ENCODE measurements around the gene KLK1. TPM values are rescaled to one million over a fixed set of nuclear protein-coding genes. Genes with fewer than 3 reads are reported as not detected.

KLK1 gene
- total RNA-seq = 1.1 TPM
- long read RNA-seq = 0 reads

DNA sequence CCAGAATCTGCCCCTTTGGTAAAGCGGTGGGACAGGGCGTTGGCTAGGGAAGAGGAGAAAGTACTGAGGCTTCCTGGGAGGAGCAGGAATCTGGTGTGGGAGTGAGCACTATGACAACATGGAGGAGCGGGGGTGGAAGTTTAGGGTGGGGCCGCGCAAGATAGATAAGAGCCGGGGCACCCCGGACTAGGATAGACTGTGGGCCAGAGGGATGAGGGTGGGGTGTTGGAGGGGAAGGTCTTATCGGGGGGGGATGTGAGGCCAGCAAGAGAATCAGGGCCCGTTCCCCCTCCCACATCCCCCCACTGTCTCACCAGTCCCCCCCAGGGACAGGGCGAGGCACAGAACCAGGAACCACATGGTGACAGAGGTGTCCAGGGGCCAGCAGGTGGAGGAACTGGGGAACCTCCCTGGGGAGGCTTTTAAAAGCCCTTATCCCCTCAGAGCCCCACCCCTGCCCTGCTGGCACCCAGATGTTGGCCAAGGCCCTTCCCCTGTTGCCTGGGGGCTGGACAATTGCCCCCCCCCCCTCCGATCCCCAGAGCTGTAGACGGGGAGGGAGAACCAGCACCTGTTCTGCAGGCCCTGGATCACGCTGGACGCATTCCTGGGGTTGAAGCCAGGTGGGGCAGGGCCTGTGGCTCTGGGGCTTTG, at the start of gene KLK1:
Gene KLK1 (minus strand): TSS at position 399 of the 654 bp plus-strand sequence. CDS start 39 bp downstream, at position 360.
- DNase-seq (ENCODE audit: low spot score) = no peak

DNA sequence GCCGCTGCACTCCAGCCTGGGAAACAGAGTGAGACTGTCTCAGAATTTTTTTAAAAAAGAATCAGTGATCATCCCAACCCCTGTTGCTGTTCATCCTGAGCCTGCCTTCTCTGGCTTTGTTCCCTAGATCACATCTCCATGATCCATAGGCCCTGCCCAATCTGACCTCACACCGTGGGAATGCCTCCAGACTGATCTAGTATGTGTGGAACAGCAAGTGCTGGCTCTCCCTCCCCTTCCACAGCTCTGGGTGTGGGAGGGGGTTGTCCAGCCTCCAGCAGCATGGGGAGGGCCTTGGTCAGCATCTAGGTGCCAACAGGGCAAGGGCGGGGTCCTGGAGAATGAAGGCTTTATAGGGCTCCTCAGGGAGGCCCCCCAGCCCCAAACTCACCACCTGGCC, 49.5 kb upstream of the KLK1 start, which contains the start of gene KLK2:
Gene KLK2 (plus strand): TSS at position 384 of the 400 bp plus-strand sequence. CDS start 35 bp downstream, outside the sequence.
- no peak for DNase-seq (ENCODE audit: low spot score)

DNA sequence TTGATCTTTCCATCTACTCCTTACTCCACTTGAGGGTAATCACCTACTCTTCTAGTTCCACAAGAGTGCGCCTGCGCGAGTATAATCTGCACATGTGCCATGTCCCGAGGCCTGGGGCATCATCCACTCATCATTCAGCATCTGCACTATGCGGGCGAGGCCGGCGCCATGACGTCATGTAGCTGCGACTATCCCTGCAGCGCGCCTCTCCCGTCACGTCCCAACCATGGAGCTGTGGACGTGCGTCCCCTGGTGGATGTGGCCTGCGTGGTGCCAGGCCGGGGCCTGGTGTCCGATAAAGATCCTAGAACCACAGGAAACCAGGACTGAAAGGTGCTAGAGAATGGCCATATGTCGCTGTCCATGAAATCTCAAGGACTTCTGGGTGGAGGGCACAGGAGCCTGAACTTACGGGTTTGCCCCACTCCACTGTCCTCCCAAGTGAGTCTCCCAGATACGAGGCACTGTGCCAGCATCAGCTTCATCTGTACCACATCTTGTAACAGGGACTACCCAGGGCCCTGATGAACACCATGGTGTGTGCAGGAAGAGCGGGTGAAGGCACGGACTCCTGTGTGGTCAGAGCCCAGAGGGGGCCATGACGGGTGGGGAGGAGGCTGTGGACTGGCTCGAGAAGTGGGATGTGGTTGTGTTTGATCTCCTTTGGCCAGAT, 47.0 kb upstream of the KLK1 start:
- DNase-seq (ENCODE audit: low spot score) = no peak

DNA sequence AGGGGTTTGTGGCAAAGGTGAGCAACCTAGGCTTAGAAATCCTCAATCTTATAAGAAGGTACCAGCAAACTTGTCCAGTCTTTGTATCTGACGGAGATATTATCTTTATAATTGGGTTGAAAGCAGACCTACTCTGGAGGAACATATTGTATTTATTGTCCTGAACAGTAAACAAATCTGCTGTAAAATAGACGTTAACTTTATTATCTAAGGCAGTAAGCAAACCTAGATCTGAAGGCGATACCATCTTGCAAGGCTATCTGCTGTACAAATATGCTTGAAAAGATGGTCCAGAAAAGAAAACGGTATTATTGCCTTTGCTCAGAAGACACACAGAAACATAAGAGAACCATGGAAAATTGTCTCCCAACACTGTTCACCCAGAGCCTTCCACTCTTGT, 45.9 kb upstream of the KLK1 start:
- DNase-seq (ENCODE audit: low spot score) = no peak

DNA sequence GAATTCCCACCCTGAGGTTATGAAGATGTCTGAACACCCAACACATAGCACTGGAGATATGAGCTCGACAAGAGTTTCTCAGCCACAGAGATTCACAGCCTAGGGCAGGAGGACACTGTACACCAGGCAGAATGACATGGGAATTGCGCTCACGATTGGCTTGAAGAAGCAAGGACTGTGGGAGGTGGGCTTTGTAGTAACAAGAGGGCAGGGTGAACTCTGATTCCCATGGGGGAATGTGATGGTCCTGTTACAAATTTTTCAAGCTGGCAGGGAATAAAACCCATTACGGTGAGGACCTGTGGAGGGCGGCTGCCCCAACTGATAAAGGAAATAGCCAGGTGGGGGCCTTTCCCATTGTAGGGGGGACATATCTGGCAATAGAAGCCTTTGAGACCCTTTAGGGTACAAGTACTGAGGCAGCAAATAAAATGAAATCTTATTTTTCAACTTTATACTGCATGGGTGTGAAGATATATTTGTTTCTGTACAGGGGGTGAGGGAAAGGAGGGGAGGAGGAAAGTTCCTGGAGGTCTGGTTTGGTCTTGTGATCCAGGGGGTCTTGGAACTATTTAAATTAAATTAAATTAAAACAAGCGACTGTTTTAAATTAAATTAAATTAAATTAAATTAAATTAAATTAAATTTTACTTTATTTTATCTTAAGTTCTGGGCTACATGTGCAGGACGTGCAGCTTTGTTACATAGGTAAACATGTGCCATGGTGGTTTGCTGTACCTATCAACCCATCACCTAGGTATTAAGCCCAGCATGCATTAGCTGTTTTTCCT, 38.1 kb upstream of the KLK1 start:
- DNase-seq (ENCODE audit: low spot score) = no peak

DNA sequence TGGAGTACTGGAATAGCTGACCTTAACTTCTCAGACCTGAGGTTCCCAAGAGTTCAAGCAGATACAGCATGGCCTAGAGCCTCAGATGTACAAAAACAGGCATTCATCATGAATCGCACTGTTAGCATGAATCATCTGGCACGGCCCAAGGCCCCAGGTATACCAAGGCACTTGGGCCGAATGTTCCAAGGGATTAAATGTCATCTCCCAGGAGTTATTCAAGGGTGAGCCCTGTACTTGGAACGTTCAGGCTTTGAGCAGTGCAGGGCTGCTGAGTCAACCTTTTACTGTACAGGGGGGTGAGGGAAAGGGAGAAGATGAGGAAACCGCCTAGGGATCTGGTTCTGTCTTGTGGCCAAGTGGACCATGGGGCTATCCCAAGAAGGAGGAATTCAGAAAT, 37.4 kb upstream of the KLK1 start:
- no peak for DNase-seq (ENCODE audit: low spot score)

DNA sequence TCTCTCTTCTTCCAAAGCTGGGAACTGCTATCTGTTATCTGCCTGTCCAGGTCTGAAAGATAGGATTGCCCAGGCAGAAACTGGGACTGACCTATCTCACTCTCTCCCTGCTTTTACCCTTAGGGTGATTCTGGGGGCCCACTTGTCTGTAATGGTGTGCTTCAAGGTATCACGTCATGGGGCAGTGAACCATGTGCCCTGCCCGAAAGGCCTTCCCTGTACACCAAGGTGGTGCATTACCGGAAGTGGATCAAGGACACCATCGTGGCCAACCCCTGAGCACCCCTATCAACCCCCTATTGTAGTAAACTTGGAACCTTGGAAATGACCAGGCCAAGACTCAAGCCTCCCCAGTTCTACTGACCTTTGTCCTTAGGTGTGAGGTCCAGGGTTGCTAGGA, 36.3 kb upstream of the KLK1 start:
- DNase-seq (ENCODE audit: low spot score) = peak; percentile 81

DNA sequence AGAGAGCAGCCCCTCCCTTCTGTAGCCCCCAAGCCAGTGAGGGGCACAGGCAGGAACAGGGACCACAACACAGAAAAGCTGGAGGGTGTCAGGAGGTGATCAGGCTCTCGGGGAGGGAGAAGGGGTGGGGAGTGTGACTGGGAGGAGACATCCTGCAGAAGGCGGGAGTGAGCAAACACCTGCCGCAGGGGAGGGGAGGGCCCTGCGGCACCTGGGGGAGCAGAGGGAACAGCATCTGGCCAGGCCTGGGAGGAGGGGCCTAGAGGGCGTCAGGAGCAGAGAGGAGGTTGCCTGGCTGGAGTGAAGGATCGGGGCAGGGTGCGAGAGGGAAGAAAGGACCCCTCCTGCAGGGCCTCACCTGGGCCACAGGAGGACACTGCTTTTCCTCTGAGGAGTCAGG, 35.3 kb upstream of the KLK1 start:
- DNase-seq (ENCODE audit: low spot score) = peak; percentile 33

DNA sequence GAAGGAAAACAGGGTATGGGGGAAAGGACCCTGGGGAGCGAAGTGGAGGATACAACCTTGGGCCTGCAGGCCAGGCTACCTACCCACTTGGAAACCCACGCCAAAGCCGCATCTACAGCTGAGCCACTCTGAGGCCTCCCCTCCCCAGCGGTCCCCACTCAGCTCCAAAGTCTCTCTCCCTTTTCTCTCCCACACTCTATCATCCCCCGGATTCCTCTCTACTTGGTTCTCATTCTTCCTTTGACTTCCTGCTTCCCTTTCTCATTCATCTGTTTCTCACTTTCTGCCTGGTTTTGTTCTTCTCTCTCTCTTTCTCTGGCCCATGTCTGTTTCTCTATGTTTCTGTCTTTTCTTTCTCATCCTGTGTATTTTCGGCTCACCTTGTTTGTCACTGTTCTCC, 33.8 kb upstream of the KLK1 start:
- DNase-seq (ENCODE audit: low spot score) = peak; percentile 41

DNA sequence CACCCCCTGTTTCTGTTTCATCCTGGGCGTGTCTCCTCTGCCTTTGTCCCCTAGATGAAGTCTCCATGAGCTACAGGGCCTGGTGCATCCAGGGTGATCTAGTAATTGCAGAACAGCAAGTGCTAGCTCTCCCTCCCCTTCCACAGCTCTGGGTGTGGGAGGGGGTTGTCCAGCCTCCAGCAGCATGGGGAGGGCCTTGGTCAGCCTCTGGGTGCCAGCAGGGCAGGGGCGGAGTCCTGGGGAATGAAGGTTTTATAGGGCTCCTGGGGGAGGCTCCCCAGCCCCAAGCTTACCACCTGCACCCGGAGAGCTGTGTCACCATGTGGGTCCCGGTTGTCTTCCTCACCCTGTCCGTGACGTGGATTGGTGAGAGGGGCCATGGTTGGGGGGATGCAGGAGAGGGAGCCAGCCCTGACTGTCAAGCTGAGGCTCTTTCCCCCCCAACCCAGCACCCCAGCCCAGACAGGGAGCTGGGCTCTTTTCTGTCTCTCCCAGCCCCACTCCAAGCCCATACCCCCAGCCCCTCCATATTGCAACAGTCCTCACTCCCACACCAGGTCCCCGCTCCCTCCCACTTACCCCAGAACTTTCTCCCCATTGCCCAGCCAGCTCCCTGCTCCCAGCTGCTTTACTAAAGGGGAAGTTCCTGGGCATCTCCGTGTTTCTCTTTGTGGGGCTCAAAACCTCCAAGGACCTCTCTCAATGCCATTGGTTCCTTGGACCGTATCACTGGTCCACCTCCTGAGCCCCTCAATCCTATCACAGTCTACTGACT, 31.2 kb upstream of the KLK1 start, which contains the start of gene KLK3:
Gene KLK3 (plus strand): TSS at position 280 of the 775 bp plus-strand sequence. CDS start 41 bp downstream, at position 321.
- DNase-seq (ENCODE audit: low spot score) = peak; percentile 78

DNA sequence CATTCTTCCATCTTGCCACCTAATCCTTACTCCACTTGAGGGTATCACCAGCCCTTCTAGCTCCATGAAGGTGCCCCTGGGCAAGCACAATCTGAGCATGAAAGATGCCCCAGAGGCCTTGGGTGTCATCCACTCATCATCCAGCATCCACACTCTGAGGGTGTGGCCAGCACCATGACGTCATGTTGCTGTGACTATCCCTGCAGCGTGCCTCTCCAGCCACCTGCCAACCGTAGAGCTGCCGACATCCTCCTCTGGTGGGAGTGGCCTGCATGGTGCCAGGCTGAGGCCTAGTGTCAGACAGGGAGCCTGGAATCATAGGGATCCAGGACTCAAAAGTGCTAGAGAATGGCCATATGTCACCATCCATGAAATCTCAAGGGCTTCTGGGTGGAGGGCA, 28.0 kb upstream of the KLK1 start:
- DNase-seq (ENCODE audit: low spot score) = no peak

DNA sequence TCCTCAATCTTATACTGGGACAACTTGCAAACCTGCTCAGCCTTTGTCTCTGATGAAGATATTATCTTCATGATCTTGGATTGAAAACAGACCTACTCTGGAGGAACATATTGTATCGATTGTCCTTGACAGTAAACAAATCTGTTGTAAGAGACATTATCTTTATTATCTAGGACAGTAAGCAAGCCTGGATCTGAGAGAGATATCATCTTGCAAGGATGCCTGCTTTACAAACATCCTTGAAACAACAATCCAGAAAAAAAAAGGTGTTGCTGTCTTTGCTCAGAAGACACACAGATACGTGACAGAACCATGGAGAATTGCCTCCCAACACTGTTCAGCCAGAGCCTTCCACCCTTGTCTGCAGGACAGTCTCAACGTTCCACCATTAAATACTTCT, 27.2 kb upstream of the KLK1 start:
- DNase-seq (ENCODE audit: low spot score) = no peak

DNA sequence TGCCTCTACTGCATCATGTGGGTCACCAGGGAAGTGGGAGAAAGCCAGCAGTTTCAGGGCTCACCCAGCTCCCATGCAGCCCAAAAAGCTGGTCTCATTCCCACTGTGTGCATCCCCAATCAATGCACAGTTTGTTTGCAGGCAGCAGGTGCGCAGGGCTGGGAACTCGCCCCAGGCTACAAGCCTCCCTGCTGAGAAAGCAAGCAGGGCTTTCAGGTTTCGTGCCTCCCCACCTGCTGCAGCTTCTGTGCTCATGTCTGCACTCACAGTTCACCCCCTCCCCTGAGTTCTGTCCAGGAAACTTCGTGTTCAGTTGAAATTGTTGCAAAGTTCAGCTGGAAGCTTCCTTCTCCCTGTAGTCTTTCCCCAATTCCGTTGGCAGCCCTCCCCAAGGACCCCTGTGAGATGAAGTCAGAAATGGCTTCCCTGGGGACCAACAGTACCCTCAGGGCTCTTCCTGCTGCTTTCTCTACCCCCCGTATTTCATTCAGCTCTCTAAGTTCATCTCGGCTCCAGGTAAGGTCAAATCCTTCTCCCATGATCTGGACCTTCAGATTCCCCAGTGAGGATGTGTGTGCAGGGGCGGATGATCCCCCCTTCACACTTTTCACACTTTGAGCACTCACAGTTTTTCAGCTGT, 20.8 kb upstream of the KLK1 start:
- no peak for DNase-seq (ENCODE audit: low spot score)

DNA sequence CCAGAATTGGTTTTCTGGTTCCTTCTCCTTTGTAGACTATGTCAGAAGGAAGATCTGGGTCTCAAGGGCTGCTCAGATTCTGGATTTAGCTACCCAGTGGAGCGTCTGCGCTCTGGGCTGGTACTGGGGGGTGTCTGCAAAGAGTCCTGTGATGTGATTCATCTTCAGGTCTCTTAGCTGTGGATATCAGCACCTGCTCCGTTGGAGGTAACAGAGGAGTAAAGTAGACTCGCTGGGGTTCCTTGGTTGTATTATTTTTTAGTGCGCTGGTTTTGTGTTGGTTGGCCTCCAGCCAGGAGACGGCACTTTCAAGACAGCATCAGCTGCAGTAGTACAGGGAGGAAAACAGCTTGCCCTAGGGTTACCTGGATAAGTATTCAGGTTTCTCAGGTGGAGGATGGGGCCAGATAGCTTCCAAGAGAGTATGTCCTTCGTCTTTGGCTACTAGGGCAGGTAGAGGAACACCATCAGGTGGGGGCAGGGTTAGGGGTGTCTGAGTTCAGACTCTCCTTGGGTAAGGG, 20.2 kb upstream of the KLK1 start:
- DNase-seq (ENCODE audit: low spot score) = no peak

DNA sequence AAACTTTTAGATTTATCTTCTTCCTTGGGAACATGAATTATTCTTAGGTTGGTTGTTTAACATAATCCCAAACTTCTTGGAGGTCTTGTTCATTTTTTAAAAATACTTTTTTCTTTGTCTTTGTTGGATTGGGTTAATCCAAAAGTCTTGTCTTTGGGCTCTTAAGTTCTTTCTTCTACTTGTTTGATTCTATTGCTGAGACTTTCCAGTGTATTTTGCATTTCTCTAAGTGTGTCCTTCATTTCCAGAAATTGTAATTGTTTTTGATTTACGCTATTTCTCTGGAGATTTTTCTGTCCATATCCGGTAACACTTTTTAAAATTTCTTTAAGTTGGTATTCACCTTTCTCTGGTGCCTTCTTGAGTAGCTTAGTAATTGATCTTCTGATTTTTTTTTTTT, 19.6 kb upstream of the KLK1 start:
- no peak for DNase-seq (ENCODE audit: low spot score)

DNA sequence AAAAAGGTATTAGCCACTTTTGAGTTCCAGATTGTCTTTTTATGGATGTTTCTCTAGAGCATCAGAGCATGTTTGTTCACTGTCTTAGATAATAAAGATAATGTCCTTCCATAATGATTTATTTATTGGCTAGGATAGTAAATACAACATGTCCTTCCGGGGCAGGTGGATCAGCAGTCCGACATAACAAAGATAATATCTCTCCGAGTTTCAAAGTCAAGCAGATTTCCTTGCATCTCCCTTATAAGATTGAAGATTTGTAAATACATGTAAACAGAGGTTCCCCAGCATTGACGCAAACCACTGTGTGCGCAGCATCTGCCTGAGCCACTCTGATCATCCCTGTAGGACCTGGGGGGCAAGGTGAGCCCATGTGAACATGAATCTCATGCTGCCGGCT, 18.5 kb upstream of the KLK1 start:
- no peak for DNase-seq (ENCODE audit: low spot score)

DNA sequence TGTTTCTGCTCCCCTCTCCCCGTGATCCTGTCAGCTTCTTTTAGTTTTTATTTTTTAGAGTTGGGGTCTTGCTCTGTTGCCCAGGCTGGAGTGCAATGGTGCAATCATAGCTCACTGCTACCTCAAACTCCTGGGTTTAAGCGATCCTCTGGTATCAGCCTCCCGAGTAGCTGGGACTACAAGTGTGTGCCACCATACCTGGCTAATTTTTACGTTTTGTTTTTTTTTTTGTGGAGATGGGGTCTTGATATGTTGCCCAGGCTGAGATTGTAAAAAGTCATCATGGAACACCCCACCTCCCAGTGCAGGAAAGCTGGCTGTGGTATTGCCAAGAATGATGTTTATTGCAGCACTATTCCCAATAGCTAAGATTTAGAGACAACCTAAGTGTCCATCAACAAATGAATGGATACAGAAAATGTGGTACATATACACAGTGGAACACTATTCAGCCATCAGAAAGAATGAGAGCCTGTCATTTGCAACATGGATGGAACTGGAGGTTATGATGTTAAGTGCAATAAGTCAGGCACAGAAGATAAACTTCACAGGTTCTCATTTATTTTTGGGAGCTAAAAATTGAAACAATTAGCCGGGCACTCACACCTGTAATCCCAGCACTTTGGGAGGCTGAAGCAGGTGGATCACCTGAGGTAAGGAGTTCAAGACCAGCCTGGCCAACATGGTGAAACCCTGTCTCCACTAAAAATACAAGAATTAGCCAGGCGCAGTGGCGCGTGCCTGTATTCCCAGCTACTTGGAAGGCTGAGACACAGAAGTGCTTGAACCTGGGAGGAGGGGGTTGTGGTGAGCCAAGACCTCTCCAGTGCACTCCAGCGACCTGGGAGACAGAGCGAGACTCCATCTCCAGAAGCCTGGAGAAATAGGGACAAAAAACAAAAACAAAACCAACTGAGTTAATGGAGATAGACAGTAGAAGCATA, 16.4 kb upstream of the KLK1 start:
- DNase-seq (ENCODE audit: low spot score) = no peak

DNA sequence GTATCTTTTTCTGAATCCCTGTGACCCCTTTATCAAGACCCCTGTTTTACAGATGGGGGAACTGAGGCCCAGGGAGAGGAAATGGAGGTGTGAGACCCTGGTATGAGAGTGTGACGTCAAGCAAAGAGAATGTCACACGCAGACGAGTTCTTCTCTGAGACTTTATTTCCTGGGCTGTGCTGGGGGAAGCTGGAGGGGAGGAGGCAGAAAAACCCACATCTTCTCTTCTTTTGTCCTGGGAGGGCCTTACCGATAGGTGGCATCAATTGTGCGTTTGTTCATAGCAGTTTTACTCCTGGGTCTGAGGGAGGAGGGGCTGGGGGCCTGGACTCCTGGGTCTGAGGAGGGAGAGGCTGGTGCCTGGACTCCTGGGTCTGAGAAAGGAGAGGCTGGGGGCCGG, 14.7 kb upstream of the KLK1 start:
- no peak for DNase-seq (ENCODE audit: low spot score)

DNA sequence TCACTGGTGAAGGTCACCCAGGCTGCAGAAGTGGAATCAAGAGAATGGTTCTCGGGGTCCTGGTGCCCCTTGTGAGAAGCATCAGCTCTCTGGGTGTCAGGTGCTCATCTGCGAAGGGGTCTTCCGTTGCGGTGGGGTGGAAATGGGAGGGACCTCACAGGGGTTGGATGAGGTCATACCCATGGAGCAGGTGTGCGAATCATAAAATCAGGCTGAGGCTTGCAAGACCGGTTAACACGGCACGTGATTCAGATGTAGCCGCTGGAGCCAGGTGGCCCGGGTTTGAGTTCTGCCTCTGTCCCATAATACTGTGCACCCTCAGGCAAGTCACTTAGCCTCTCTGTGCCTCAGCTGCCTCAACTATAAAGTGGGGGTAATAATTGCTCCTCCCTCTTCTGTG, 13.7 kb upstream of the KLK1 start:
- no peak for DNase-seq (ENCODE audit: low spot score)
